ENCODE measurements around the gene HOPX. TPM values are rescaled to one million over a fixed set of nuclear protein-coding genes. Genes with fewer than 3 reads are reported as not detected.

HOPX gene
- total and polyA plus RNA-seq, 2 of the 4 experiments (the other 2 are of a cell fraction) = 1.3 to 1.7 TPM

Other genes starting within 250 kb of the HOPX start
- 21.1 and 32.2 TPM in 2 replicates for gene PPAT, start 245.7 kb downstream of the HOPX start, total RNA-seq (2012; rRNA removed)
- gene PPAT, start 245.7 kb downstream of the HOPX start, polyA plus RNA-seq (2012; rRNA removed) = 5.9 and 7.0 TPM in 2 replicates
- 47.9 and 76.9 TPM in 2 replicates for gene PAICS, start 245.0 kb downstream of the HOPX start, total RNA-seq (2012; rRNA removed)
- 86.6 and 109 TPM in 2 replicates for gene PAICS, start 245.0 kb downstream of the HOPX start, polyA plus RNA-seq (2012; rRNA removed)
- gene SRP72, start 213.7 kb downstream of the HOPX start, total RNA-seq (2012; rRNA removed) = 123 and 197 TPM in 2 replicates
- gene SRP72, start 213.7 kb downstream of the HOPX start, polyA plus RNA-seq (2012; rRNA removed) = 72.7 and 73.8 TPM in 2 replicates
- 0.18 and 0.28 TPM in 2 replicates for gene ARL9, start 175.5 kb downstream of the HOPX start, total RNA-seq (2012; rRNA removed)
- gene ARL9, start 175.5 kb downstream of the HOPX start, polyA plus RNA-seq (2012; rRNA removed) = 0.49 and 0.51 TPM in 2 replicates
- not detected in 2 replicates for gene SPINK2, start 140.4 kb upstream of the HOPX start, total RNA-seq (2012; rRNA removed)
- gene SPINK2, start 140.4 kb upstream of the HOPX start, polyA plus RNA-seq (2012; rRNA removed) = not detected in 2 replicates
- gene REST, start 226.6 kb upstream of the HOPX start, total RNA-seq (2012; rRNA removed) = 60.5 and 66.9 TPM in 2 replicates
- gene REST, start 226.6 kb upstream of the HOPX start, polyA plus RNA-seq (2012; rRNA removed) = 10.0 and 10.1 TPM in 2 replicates